ENCODE results near the gene MPND. TPM values are rescaled to one million over a fixed set of nuclear protein-coding genes. Genes with fewer than 3 reads are reported as not detected.

Gene MPND, protein sequence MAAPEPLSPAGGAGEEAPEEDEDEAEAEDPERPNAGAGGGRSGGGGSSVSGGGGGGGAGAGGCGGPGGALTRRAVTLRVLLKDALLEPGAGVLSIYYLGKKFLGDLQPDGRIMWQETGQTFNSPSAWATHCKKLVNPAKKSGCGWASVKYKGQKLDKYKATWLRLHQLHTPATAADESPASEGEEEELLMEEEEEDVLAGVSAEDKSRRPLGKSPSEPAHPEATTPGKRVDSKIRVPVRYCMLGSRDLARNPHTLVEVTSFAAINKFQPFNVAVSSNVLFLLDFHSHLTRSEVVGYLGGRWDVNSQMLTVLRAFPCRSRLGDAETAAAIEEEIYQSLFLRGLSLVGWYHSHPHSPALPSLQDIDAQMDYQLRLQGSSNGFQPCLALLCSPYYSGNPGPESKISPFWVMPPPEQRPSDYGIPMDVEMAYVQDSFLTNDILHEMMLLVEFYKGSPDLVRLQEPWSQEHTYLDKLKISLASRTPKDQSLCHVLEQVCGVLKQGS
- total RNA-seq (2021; fragmentation: NEBNext Ultra II Directional; extraction: Animal tissue kit (Norgen Biotek cat#: 25700)): 10 to 100 TPM; 11.7 to 15.0 (median 12.1) TPM
- long read RNA-seq, partial matches to known transcripts: 1 of 1 reads
- long read RNA-seq, other reads (novel, unspliced or antisense): 0 of 1 reads

DNA sequence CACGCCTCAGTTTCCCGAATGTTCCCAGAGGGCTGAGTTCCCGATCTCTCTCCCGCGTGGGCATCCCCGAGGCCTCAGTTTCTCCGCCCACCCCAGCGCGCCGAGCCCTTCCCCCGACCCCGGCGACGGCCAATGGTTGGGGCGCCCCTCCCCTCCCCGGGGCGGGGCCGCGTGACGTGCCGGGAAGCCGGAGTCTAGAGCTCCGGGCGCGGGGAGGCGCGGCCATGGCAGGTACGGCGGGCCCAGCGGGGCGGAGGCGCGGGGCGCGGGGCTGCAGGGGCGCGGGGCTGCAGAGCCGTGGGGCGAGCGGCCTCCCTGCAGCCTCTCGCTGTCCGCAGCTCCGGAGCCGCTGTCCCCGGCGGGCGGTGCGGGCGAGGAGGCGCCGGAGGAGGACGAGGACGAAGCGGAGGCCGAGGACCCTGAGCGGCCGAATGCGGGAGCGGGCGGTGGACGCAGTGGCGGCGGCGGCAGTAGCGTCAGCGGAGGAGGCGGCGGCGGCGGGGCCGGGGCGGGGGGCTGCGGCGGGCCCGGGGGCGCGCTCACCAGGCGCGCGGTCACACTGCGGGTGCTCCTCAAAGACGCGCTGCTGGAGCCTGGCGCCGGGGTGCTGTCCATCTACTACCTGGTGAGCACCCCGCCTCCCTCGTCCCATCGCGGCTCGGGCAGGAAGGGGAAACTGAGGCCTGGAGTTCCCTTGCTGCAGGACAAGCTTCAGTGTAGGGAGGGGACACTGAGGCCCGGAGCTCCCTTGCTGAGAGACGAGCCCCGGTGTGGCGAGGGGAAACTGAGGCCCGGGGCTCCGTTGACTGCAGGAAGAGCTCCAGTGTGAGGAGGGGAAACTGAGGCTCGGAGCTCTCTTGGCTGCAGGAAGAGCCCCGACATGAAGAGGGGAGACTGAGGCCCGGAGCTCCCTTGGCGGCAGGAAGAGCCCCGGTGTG is at the start of gene MPND:
Gene MPND, plus strand, starts transcription at position 193 of the 938 bp plus-strand sequence. Its CDS starts 32 bp downstream, at position 225.
- peak; percentile 31 for DNase-seq
- peaks cover 8% of the 10 kb centered on the region for H3K4me1 Mint-ChIP-seq (ENCODE audit: low read depth)
- H3K4me3 Mint-ChIP-seq: peak within 1 kb of the TSS; percentile 93
- no peaks in the 10 kb centered on the region for H3K36me3 Mint-ChIP-seq (ENCODE audit: low read depth)
- H3K27me3 Mint-ChIP-seq (ENCODE audit: insufficient read depth): peaks cover 2% of the 10 kb centered on the region
- H3K27ac Mint-ChIP-seq: peak within 1 kb of the TSS; percentile 82
- no peaks in the 10 kb centered on the region for H3K9me3 Mint-ChIP-seq
- TF ChIP-seq, protein P1, sequence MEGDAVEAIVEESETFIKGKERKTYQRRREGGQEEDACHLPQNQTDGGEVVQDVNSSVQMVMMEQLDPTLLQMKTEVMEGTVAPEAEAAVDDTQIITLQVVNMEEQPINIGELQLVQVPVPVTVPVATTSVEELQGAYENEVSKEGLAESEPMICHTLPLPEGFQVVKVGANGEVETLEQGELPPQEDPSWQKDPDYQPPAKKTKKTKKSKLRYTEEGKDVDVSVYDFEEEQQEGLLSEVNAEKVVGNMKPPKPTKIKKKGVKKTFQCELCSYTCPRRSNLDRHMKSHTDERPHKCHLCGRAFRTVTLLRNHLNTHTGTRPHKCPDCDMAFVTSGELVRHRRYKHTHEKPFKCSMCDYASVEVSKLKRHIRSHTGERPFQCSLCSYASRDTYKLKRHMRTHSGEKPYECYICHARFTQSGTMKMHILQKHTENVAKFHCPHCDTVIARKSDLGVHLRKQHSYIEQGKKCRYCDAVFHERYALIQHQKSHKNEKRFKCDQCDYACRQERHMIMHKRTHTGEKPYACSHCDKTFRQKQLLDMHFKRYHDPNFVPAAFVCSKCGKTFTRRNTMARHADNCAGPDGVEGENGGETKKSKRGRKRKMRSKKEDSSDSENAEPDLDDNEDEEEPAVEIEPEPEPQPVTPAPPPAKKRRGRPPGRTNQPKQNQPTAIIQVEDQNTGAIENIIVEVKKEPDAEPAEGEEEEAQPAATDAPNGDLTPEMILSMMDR (IDR thresholded peaks at IDR 0.05): no peak

DNA sequence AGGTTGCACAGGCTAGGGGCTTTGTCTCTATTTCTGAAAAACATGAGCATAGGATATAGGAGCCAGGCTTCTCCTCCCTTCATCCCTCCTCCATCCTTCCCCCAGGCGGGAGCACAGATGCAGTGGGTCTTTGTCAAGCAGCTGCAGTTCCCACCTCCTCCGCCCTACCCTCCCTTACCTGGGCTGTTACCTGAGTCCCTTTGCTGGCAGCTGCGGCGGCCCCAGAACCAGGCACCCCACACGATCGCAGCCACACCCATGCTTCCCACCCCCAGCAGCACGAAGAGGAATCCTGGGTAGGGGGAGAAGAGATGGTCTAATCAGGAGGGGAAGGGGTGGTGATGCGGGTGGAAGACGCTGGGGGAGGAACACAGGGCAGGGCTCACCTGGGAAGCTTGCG is 49.0 kb upstream of the MPND start:
- Mint-ChIP-seq H3K27ac (no peak overlapping the region), H3K27me3 (ENCODE audit: insufficient read depth) (peaks cover 13% of the 10 kb centered on the region), H3K36me3 (ENCODE audit: low read depth) (no peaks in the 10 kb centered on the region), H3K4me1 (ENCODE audit: low read depth) (no peaks in the 10 kb centered on the region), H3K9me3 (no peaks in the 10 kb centered on the region), H3K4me3 (no peak overlapping the region)
- DNase-seq: no peak
- TF ChIP-seq, protein P1 (IDR thresholded peaks at IDR 0.05): no peak

DNA sequence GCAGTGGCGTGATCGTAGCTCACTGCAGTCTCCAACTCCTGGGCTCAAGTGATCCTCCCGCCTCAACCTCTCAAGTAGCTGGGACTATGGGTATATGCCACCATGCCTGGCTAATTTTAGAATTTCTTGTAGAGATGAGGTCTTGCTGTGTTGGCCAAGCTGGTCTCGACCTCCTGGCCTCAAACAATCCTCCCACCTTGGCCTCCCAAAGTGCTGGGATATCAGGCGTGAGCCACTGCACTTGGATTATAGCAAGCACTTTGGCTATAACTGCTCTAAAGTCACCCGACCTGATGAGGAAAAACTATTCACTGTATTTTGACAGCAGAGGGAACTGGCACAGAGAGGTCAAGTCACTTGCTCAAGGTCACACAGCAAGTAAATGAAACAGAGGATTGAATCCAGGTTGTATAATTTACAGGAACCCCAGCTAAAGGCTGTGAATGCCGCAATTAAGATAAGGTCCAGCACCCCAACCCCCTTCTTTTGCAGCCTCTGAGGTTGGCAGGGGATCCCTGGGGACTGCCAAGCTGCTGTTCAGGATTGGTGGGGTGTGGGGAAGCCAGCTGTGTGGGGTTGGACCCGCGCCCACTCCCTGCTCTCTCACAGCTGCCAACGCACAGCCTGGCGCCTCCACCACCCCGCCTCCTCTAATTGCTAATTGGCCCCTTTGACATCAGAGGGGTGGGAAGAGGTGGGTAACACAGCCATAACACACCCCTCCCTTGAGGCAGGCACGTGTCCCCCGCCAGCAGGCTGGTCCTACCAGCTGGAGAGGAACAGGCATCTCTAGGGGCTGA is 47.2 kb upstream of the MPND start:
- Mint-ChIP-seq H3K36me3 (ENCODE audit: low read depth) (no peaks in the 10 kb centered on the region), H3K9me3 (no peaks in the 10 kb centered on the region), H3K27me3 (ENCODE audit: insufficient read depth) (peaks cover 13% of the 10 kb centered on the region), H3K4me1 (ENCODE audit: low read depth) (no peaks in the 10 kb centered on the region), H3K27ac (no peak overlapping the region), H3K4me3 (no peak overlapping the region)
- no peak for DNase-seq
- TF ChIP-seq, protein P1 (IDR thresholded peaks at IDR 0.05): no peak

DNA sequence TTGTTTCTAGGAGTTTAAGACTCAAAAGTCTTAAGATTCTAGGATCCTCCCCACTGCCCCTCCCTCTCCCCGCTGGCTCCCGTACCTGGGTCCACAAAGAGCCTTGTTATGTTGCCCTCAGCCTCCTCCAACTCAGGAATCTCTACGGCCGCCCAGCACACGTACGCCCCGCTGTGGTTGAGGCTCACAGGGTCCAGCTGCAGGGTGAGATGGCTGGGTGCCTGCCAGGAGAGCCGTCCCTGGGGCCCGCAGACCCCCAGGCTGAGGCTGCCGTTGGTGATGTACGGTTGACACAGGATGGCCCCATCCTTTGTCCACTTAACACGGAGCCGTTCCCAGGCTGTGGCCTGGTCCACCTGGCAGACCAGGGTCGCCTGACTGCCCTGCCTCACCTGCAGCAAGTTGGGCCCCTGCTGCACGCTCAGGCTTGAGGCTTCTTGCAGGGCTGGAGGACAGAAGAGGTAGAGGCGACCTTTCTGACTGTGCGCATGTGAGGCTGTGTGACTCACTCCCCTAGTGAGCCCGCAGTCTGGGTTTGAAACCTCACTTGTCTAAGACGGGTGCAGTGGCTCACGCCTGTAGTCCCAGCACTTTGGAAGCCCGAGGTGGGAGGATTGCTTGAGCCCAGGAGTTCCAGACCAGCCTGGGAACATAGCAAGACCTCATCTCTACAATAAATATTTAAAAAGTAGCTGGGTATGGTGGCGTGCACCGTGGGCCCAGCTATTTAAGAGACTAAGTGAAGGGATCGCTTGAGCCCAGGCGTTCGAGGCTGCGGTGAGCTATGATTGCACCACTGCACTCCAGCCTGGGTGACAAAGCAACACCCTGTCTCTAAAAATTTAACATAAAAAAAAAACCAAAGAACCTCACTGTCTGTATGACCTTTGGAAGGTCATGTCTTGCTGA is 45.2 kb upstream of the MPND start:
- no peaks in the 10 kb centered on the region for H3K9me3 Mint-ChIP-seq
- peaks cover 13% of the 10 kb centered on the region for H3K27me3 Mint-ChIP-seq (ENCODE audit: insufficient read depth)
- H3K36me3 Mint-ChIP-seq (ENCODE audit: low read depth): no peaks in the 10 kb centered on the region
- no peak overlapping the region for H3K27ac Mint-ChIP-seq
- DNase-seq: no peak
- H3K4me1 Mint-ChIP-seq (ENCODE audit: low read depth): no peaks in the 10 kb centered on the region
- no peak overlapping the region for H3K4me3 Mint-ChIP-seq
- TF ChIP-seq, protein P1 (IDR thresholded peaks at IDR 0.05): no peak
